ENCODE results near the gene FSIP1. TPM values are rescaled to one million over a fixed set of nuclear protein-coding genes. Genes with fewer than 3 reads are reported as not detected.

FSIP1 gene
- total RNA-seq, 1 experiment from 2014 or later: 1.0 TPM

GRCh38 chr15:39593656-39594445 is 188.8 kb downstream of the FSIP1 start:
- no peak for DNase-seq (ENCODE audit: low spot score)

GRCh38 chr15:39593071-39593655 is 189.5 kb downstream of the FSIP1 start:
- no peak for DNase-seq (ENCODE audit: low spot score)

- no peak for DNase-seq (ENCODE audit: low spot score)
These were observed 190.1 kb downstream of the FSIP1 start for GRCh38 chr15:39592500-39592899.

- DNase-seq (ENCODE audit: low spot score): no peak
These were observed 190.7 kb downstream of the FSIP1 start for GRCh38 chr15:39591896-39592315.

GRCh38 chr15:39591141-39591895 is 191.3 kb downstream of the FSIP1 start:
- DNase-seq (ENCODE audit: low spot score): no peak

GRCh38 chr15:39589815-39590644 is 192.6 kb downstream of the FSIP1 start:
- DNase-seq (ENCODE audit: low spot score): no peak

- DNase-seq (ENCODE audit: low spot score): no peak
These were observed 193.3 kb downstream of the FSIP1 start for GRCh38 chr15:39589193-39589814.

- no peak for DNase-seq (ENCODE audit: low spot score)
These were observed 194.0 kb downstream of the FSIP1 start for GRCh38 chr15:39588531-39589192.

- no peak for DNase-seq (ENCODE audit: low spot score)
These were observed 194.7 kb downstream of the FSIP1 start for GRCh38 chr15:39587731-39588530.

GRCh38 chr15:39587096-39587721 is 195.4 kb downstream of the FSIP1 start:
- DNase-seq (ENCODE audit: low spot score): no peak

GRCh38 chr15:39586387-39587095 is 196.1 kb downstream of the FSIP1 start:
- no peak for DNase-seq (ENCODE audit: low spot score)

GRCh38 chr15:39585871-39586301 is 196.8 kb downstream of the FSIP1 start:
- no peak for DNase-seq (ENCODE audit: low spot score)

GRCh38 chr15:39585389-39585841 is 197.2 kb downstream of the FSIP1 start:
- no peak for DNase-seq (ENCODE audit: low spot score)

GRCh38 chr15:39584662-39585388 is 197.8 kb downstream of the FSIP1 start:
- no peak for DNase-seq (ENCODE audit: low spot score)

- DNase-seq (ENCODE audit: low spot score): no peak
These were observed 198.4 kb downstream of the FSIP1 start for GRCh38 chr15:39584266-39584659.

GRCh38 chr15:39583596-39584265 is 198.9 kb downstream of the FSIP1 start:
- peak; percentile 55 for DNase-seq (ENCODE audit: low spot score)

- no peak for DNase-seq (ENCODE audit: low spot score)
These were observed 199.6 kb downstream of the FSIP1 start for GRCh38 chr15:39582977-39583595.
